Measurements from ENCODE around the gene SCARB2. TPM values are rescaled to one million over a fixed set of nuclear protein-coding genes. Genes with fewer than 3 reads are reported as not detected.

Gene SCARB2
- total and polyA plus RNA-seq, 2 donors (not counting 3 experiments of a cell fraction or from before 2014, with no cell fraction given), result 75.2 to 116 TPM

- H3K27ac ChIP-seq (ENCODE audit: insufficient read depth, low read depth, low read length), result no peak overlapping the region
- no peaks in the 10 kb centered on the region for H3K79me2 ChIP-seq (ENCODE audit: control insufficient read depth, insufficient read depth, low read length)
- POLR2A ChIA-PET, result no interaction called here
- H4K20me1 ChIP-seq (replicated peaks; ENCODE audit: control insufficient read depth, extremely low read depth, insufficient read depth, low read length), result no peaks in the 10 kb centered on the region
- dilution Hi-C loops (cut with MboI; ENCODE audit: extremely low pct_ligation_motif_present, low sequenced_read_pairs) (no loop called here), intact Hi-C loops (cut with micrococcal nuclease) (no loop called here)
- FAIRE-seq, result no peak
- CTCF ChIA-PET, result no interaction called here
- H3K4me3 ChIP-seq (replicated peaks in 1 of 3; ENCODE audit: insufficient read depth in 1 of 3, low read depth in 1 of 3, low read length in 3 of 3), result no peak overlapping the region
- no peak overlapping the region for H3K4me2 ChIP-seq (ENCODE audit: insufficient read depth, low read length)
- no peak overlapping the region for H3K9ac ChIP-seq (replicated peaks; ENCODE audit: extremely low read depth, insufficient read depth, low read length)
- peaks cover 8 to 22% of the 10 kb centered on the region in 2 experiments for H3K27me3 ChIP-seq (ENCODE audit: control insufficient read depth in 2 of 2, insufficient read depth in 2 of 2, low read length in 2 of 2)
- no peaks in the 10 kb centered on the region for H3K9me3 ChIP-seq (replicated peaks; ENCODE audit: control insufficient read depth, insufficient read depth, low read length)
- no peaks in the 10 kb centered on the region for H3K4me1 ChIP-seq (ENCODE audit: control insufficient read depth, extremely low read depth, insufficient read depth, low read length)
- no peaks in the 10 kb centered on the region for H3K9me1 ChIP-seq (replicated peaks; ENCODE audit: control insufficient read depth, extremely low read depth, insufficient read depth, low read length)
- DNase-seq (ENCODE audit: low read depth, low spot score), result no peak
- no TSS peak for BruUV-seq (replicated peaks)
- no peaks in the 10 kb centered on the region for H3K36me3 ChIP-seq (ENCODE audit: control insufficient read depth in 2 of 2, extremely low read depth in 1 of 2, insufficient read depth in 2 of 2, low read length in 2 of 2)
- no peak overlapping the region for H2AFZ ChIP-seq (ENCODE audit: low read depth, low read length)
- TF ChIP-seq POLR2AphosphoS5 (IDR thresholded peaks at IDR 0.05; ENCODE audit: insufficient read depth, low read depth, low read length), result no peak
- TF ChIP-seq MAX (IDR thresholded peaks at IDR 0.05; ENCODE audit: insufficient read depth, insufficient read length), result no peak
- TF ChIP-seq FOS (IDR thresholded peaks at IDR 0.05; ENCODE audit: borderline replicate concordance, insufficient read depth, low read length), result no peak
- no peak for TF ChIP-seq EZH2 (IDR thresholded peaks at IDR 0.05; ENCODE audit: borderline replicate concordance, low read depth, low read length, severe bottlenecking)
- no peak for TF ChIP-seq CTCF (IDR thresholded peaks at IDR 0.05; ENCODE audit: extremely low read depth in 1 of 2, insufficient read depth in 1 of 2, low read depth in 1 of 2, low read length in 2 of 2)
- no peak for TF ChIP-seq POLR2A (IDR thresholded peaks at IDR 0.05; ENCODE audit: low read depth, low read length)
- TF ChIP-seq JUN (IDR thresholded peaks at IDR 0.05; ENCODE audit: borderline replicate concordance, insufficient read depth, insufficient read length, low read depth), result no peak
- TF ChIP-seq MYC (IDR thresholded peaks at IDR 0.05; ENCODE audit: low read depth, low read length), result no peak
- TF ChIP-seq GATA2 (IDR thresholded peaks at IDR 0.05; ENCODE audit: insufficient read depth, insufficient read length, low read depth, low read length), result no peak
Measured at GRCh38 chr4:76260571-76260970, 46.9 kb upstream of the SCARB2 start.
